HCT116 (cell line): ENCODE measurements around the gene FILIP1. TPM values are rescaled to one million over a fixed set of nuclear protein-coding genes. Genes with fewer than 3 reads are reported as not detected.

Source experiments
- ATAC-seq: fragments of 200-7000 bp; cut with Tn5 transposase; 2 replicates; pipeline ENCODE4 v1.9.1; 2020; ENCODE audit warnings: mild to moderate bottlenecking, moderate library complexity
- BruUV-seq: library from RNA; stranded (reverse); fragments of 400-500 nt; replicated peaks from 2 replicates; lab custom pipeline; 2021; lab: Mats Ljungman, UMichigan
- CTCF ChIA-PET: fragments of 300-600 bp; sonication (Branson Sonifier 250); formaldehyde crosslinking; loops from one replicate; lab custom pipeline; 2021; ENCODE audit warnings: antibody characterized with exemption; lab: Charles Lee
- POLR2A ChIA-PET: fragments of 300-600, 350-600 bp; sonication (Branson Sonifier 250); formaldehyde crosslinking; loops from one replicate; lab custom pipeline; 2021; ENCODE audit warnings: antibody characterized with exemption; lab: Charles Lee
- RAD21 ChIA-PET, 2 experiments: fragments of 300-600 bp; sonication (Branson Sonifier 250); formaldehyde crosslinking; loops; one replicate each; lab custom pipeline; 2023; ENCODE audit warnings: low total read pairs in 2 of 2; ENCODE audit not compliant: uncharacterized antibody in 2 of 2, unreplicated experiment in 2 of 2, low non-redundant PET in 1 of 2; lab: Charles Lee
- DNase-seq: peaks from one replicate; pipeline ENCODE4 v3.0.0-alpha.2; 2010; ENCODE audit warnings: low read depth, low spot score
- H2AFZ ChIP-seq: fragments of 200-600 bp; shearing (Covaris generic), sonication (generic); 2 replicates; pipeline ENCODE4 v1.6.1; 2017; ENCODE audit warnings: low read depth, mixed run types, mixed read lengths, antibody characterized with exemption, low read length; ENCODE audit not compliant: poor library complexity, severe bottlenecking
- H3K27ac ChIP-seq: 2 replicates; pipeline ENCODE4 v1.5.1; 2012; ENCODE audit warnings: low read depth, low read length
- H3K27me3 ChIP-seq: fragments of 200-600 bp; sonication (generic); 2 replicates; pipeline ENCODE4 v1.6.1; 2016; ENCODE audit warnings: mixed run types, low read length, mixed read lengths; ENCODE audit not compliant: insufficient read depth
- H3K36me3 ChIP-seq, 2 experiments: fragments of 200-500 bp in 1 of 2; fragments of 200-600 bp in 1 of 2; sonication (Bioruptor generic) in 1 of 2; sonication (generic) in 1 of 2; 2 replicates each; pipeline versions ENCODE4 v1.5.1 to v1.6.1; 2014 to 2016; ENCODE audit warnings: low read length in 2 of 2, inconsistent platforms in 1 of 2, mixed read lengths in 1 of 2, mixed run types in 1 of 2; ENCODE audit not compliant: insufficient read depth in 2 of 2, control insufficient read depth in 1 of 2
- H3K4me1 ChIP-seq, 2 experiments: fragments of 200-600 bp in 1 of 2; sonication (generic) in 1 of 2; 2 replicates each; pipeline versions ENCODE4 v1.5.1 to v1.6.1; 2012 to 2017; ENCODE audit warnings: low read length in 2 of 2, inconsistent platforms in 1 of 2, mild to moderate bottlenecking in 1 of 2, mixed read lengths in 1 of 2, mixed run types in 1 of 2, moderate library complexity in 1 of 2; ENCODE audit not compliant: insufficient read depth in 2 of 2, control insufficient read depth in 1 of 2
- H3K4me2 ChIP-seq: fragments of 200-600 bp; sonication (generic); 2 replicates; pipeline ENCODE4 v1.6.1; 2017; ENCODE audit warnings: mixed run types, low read length, mixed read lengths
- H3K4me3 ChIP-seq, 2 experiments: fragments of 200-600 bp in 1 of 2; sonication (generic) in 1 of 2; replicated peaks in 1 of 2; 2 replicates each; pipeline ENCODE4 v1.5.1; 2011 to 2016; ENCODE audit warnings: low read length in 2 of 2, control low read depth in 1 of 2, low read depth in 1 of 2, mild to moderate bottlenecking in 1 of 2, mixed read lengths in 1 of 2, mixed run types in 1 of 2
- H3K79me2 ChIP-seq: fragments of 200-600 bp; sonication (generic); 2 replicates; pipeline ENCODE4 v1.6.1; 2017; ENCODE audit warnings: mild to moderate bottlenecking, mixed run types, low read length, moderate library complexity, mixed read lengths; ENCODE audit not compliant: insufficient read depth
- H3K9ac ChIP-seq: fragments of 200-600 bp; sonication (generic); 2 replicates; pipeline ENCODE4 v1.6.1; 2016; ENCODE audit warnings: low read length, mixed read lengths
- H3K9me2 ChIP-seq: fragments of 200-600 bp; sonication (generic), shearing (Covaris generic); 2 replicates; pipeline ENCODE4 v1.6.1; 2017; ENCODE audit warnings: mixed run types, mild to moderate bottlenecking, moderate library complexity; ENCODE audit not compliant: insufficient read depth
- H3K9me3 ChIP-seq, 2 experiments: fragments of 200-500 bp in 1 of 2; fragments of 200-600 bp in 1 of 2; sonication (Bioruptor generic) in 1 of 2; sonication (generic) in 1 of 2; 2 replicates each; pipeline ENCODE4 v1.6.1; 2014 to 2017; ENCODE audit warnings: low read length in 2 of 2, mixed read lengths in 2 of 2, inconsistent platforms in 1 of 2, low read depth in 1 of 2, mild to moderate bottlenecking in 1 of 2, mixed run types in 1 of 2, moderate library complexity in 1 of 2; ENCODE audit not compliant: control insufficient read depth in 1 of 2, insufficient read depth in 1 of 2
- H4K20me1 ChIP-seq: fragments of 200-600 bp; sonication (generic), shearing (Covaris generic); 2 replicates; pipeline ENCODE4 v1.6.1; 2017; ENCODE audit warnings: mixed run types, mild to moderate bottlenecking, moderate library complexity; ENCODE audit not compliant: insufficient read depth
- CEBPB ChIP-seq: IDR thresholded peaks from 2 replicates; pipeline ENCODE4 v1.6.1; 2012; ENCODE audit warnings: low read depth
- CTCF ChIP-seq, 3 experiments: fragments of 200-600 bp in 1 of 3; sonication (generic) in 1 of 3; IDR thresholded peaks in 2 of 3; conservative IDR thresholded peaks in 1 of 3; 2 replicates each; pipeline ENCODE4 v1.5.1; 2012 to 2017; ENCODE audit warnings: low read depth in 2 of 3, low read length in 2 of 3, antibody characterized with exemption in 1 of 3, borderline replicate concordance in 1 of 3, control low read depth in 1 of 3, mild to moderate bottlenecking in 1 of 3, mixed read lengths in 1 of 3, mixed run types in 1 of 3, moderate library complexity in 1 of 3; ENCODE audit not compliant: insufficient read depth in 1 of 3
- EGR1 ChIP-seq: IDR thresholded peaks from 2 replicates; pipeline ENCODE4 v1.6.1; 2012; ENCODE audit warnings: low read depth
- ELF1 ChIP-seq: IDR thresholded peaks from 2 replicates; pipeline ENCODE4 v1.6.1; 2012; ENCODE audit warnings: low read depth, borderline replicate concordance
- EZH2phosphoT487 ChIP-seq: fragments of 200-600 bp; IDR thresholded peaks from 2 replicates; pipeline ENCODE4 v1.6.1; 2018; ENCODE audit warnings: antibody characterized with exemption, borderline replicate concordance
- FOSL1 ChIP-seq: IDR thresholded peaks from 2 replicates; pipeline ENCODE4 v1.6.1; 2012; ENCODE audit warnings: low read depth
- POLR2A ChIP-seq: IDR thresholded peaks from 2 replicates; pipeline ENCODE4 v1.7.0; 2011; ENCODE audit warnings: borderline replicate concordance; ENCODE audit not compliant: insufficient read depth, insufficient read length; ENCODE audit errors: extremely low read depth
- POLR2AphosphoS5 ChIP-seq: IDR thresholded peaks from 2 replicates; pipeline ENCODE4 v1.6.1; 2011; ENCODE audit warnings: mild to moderate bottlenecking, low read depth, low read length, moderate library complexity
- RAD21 ChIP-seq: IDR thresholded peaks from 2 replicates; pipeline ENCODE4 v1.6.1; 2012; ENCODE audit warnings: low read depth, mild to moderate bottlenecking
- SRF ChIP-seq: IDR thresholded peaks from 2 replicates; pipeline ENCODE4 v1.6.1; 2012; ENCODE audit warnings: low read depth
- YY1 ChIP-seq: IDR thresholded peaks from 2 replicates; pipeline ENCODE4 v1.6.1; 2011; ENCODE audit warnings: low read length, low read depth, moderate library complexity, mild to moderate bottlenecking; ENCODE audit not compliant: insufficient replicate concordance; ENCODE audit errors: extremely low read depth
- ZBTB33 ChIP-seq: IDR thresholded peaks from 2 replicates; pipeline ENCODE4 v1.6.1; 2011; ENCODE audit warnings: mild to moderate bottlenecking, low read length, moderate library complexity; ENCODE audit not compliant: insufficient replicate concordance; ENCODE audit errors: extremely low read depth
- intact Hi-C: fragments of 100-400 bp; cut with micrococcal nuclease; formaldehyde crosslinking; loops from 2 replicates; pipeline ENCODE4 v1.10.0; 2022
- total RNA-seq: library from RNA; stranded (reverse); gene quantifications from one replicate; pipeline ENCODE4 v1.2.1, GENCODE V29; 2021; ENCODE audit not compliant: unreplicated experiment

Gene FILIP1
- total RNA-seq, 1 experiment from 2014 or later, result 0.05 TPM

- H2AFZ ChIP-seq, result no peak overlapping the region
- RAD21 ChIA-PET, result no interaction called here
- H3K4me2 ChIP-seq, result no peak overlapping the region
- no peaks in the 10 kb centered on the region for H4K20me1 ChIP-seq
- no peak for TF ChIP-seq CTCF (IDR thresholded peaks at IDR 0.05 in 2 of 3, conservative IDR thresholded peaks at IDR 0.05 in 1 of 3; ENCODE audit: borderline replicate concordance in 1 of 3, insufficient read depth in 1 of 3, low read depth in 2 of 3, low read length in 2 of 3)
- TF ChIP-seq FOSL1, result no peak
- TF ChIP-seq EZH2phosphoT487, result no peak
- TF ChIP-seq YY1, result no peak
- no peak for TF ChIP-seq POLR2A
- TF ChIP-seq ZBTB33, result no peak
- TF ChIP-seq EGR1, result no peak
- TF ChIP-seq CEBPB, result no peak
- no peak for TF ChIP-seq POLR2AphosphoS5
- TF ChIP-seq ELF1, result no peak
- no peak for TF ChIP-seq RAD21
- no peak for TF ChIP-seq SRF
- no peaks in the 10 kb centered on the region for H3K9me2 ChIP-seq
- H3K9ac ChIP-seq, result no peak overlapping the region
- H3K9me3 ChIP-seq, result no peaks in the 10 kb centered on the region
- H3K27me3 ChIP-seq, result no peaks in the 10 kb centered on the region
- no TSS peak for BruUV-seq
- H3K4me1 ChIP-seq, result no peaks in the 10 kb centered on the region
- intact Hi-C loops, result no loop called here
- CTCF ChIA-PET, result no interaction called here
- no peaks in the 10 kb centered on the region for H3K79me2 ChIP-seq
- no peak overlapping the region for H3K27ac ChIP-seq
- DNase-seq (no peak), ATAC-seq (no peak)
- POLR2A ChIA-PET, result no interaction called here
- no peak overlapping the region for H3K4me3 ChIP-seq
- no peaks in the 10 kb centered on the region for H3K36me3 ChIP-seq
These were observed 149.1 kb downstream of the FILIP1 start for GRCh38 chr6:75344455-75344854.
